ENCODE data around the gene C16orf89.

Gene C16orf89

GRCh38 chr16:5028950-5029475 lies 36.7 kb downstream of the C16orf89 start (continued):
- TF ChIP-seq PATZ1 (CRISPR knock-in tag; IDR thresholded peaks at IDR 0.05; ENCODE audit: borderline replicate concordance) (no peak), ZNF70 (CRISPR knock-in tag; IDR thresholded peaks at IDR 0.05) (no peak), BACH2 (CRISPR knock-in tag; IDR thresholded peaks at IDR 0.05; ENCODE audit: borderline replicate concordance) (no peak), CSDC2 (CRISPR knock-in tag; IDR thresholded peaks at IDR 0.05) (no peak)

GRCh38 chr16:5027575-5028235 lies 38.1 kb downstream of the C16orf89 start:
- no peak for TF ChIP-seq RARB (CRISPR knock-in tag; IDR thresholded peaks at IDR 0.05)
- no peak for TF ChIP-seq SNAI2 (CRISPR knock-in tag; IDR thresholded peaks at IDR 0.05)
- no peak for TF ChIP-seq ZFP30 (CRISPR knock-in tag; IDR thresholded peaks at IDR 0.05)
- TF ChIP-seq POU6F1 (CRISPR knock-in tag; IDR thresholded peaks at IDR 0.05; ENCODE audit: borderline replicate concordance, low read depth): no peak
- TF ChIP-seq ZC3H10 (CRISPR knock-in tag; IDR thresholded peaks at IDR 0.05): no peak
- no peak for TF ChIP-seq ESRRG (CRISPR knock-in tag; IDR thresholded peaks at IDR 0.05)
- no peak for TF ChIP-seq PATZ1 (CRISPR knock-in tag; IDR thresholded peaks at IDR 0.05; ENCODE audit: borderline replicate concordance)
- TF ChIP-seq PPARA (CRISPR knock-in tag; IDR thresholded peaks at IDR 0.05; ENCODE audit: borderline replicate concordance): no peak
- TF ChIP-seq CSRNP3 (CRISPR knock-in tag; IDR thresholded peaks at IDR 0.05): no peak
- no peak for TF ChIP-seq BACH2 (CRISPR knock-in tag; IDR thresholded peaks at IDR 0.05; ENCODE audit: borderline replicate concordance)
- no peak for TF ChIP-seq ARNTL (CRISPR knock-in tag; IDR thresholded peaks at IDR 0.05; ENCODE audit: borderline replicate concordance, low read depth)
- TF ChIP-seq OSR1 (CRISPR knock-in tag; IDR thresholded peaks at IDR 0.05): no peak
- TF ChIP-seq GLIS3 (CRISPR knock-in tag; IDR thresholded peaks at IDR 0.05): no peak
- TF ChIP-seq TOX (CRISPR knock-in tag; IDR thresholded peaks at IDR 0.05; ENCODE audit: borderline replicate concordance): no peak
- TF ChIP-seq TSHZ2 (CRISPR knock-in tag; IDR thresholded peaks at IDR 0.05): no peak
- no peak for TF ChIP-seq TCF4 (CRISPR knock-in tag; IDR thresholded peaks at IDR 0.05; ENCODE audit: borderline replicate concordance)
- no peak for TF ChIP-seq ZNF70 (CRISPR knock-in tag; IDR thresholded peaks at IDR 0.05)
- no peak for TF ChIP-seq CSDC2 (CRISPR knock-in tag; IDR thresholded peaks at IDR 0.05)
- no peak for TF ChIP-seq ZFP3 (CRISPR knock-in tag; IDR thresholded peaks at IDR 0.05)
- ATAC-seq: no peak

GRCh38 chr16:5027086-5027485 lies 38.7 kb downstream of the C16orf89 start:
- ATAC-seq: no peak
- TF ChIP-seq PATZ1 (CRISPR knock-in tag; IDR thresholded peaks at IDR 0.05; ENCODE audit: borderline replicate concordance) (no peak), ISL1 (CRISPR knock-in tag; IDR thresholded peaks at IDR 0.05) (no peak), ZFP3 (CRISPR knock-in tag; IDR thresholded peaks at IDR 0.05) (no peak), ZNF565 (CRISPR knock-in tag; conservative IDR thresholded peaks at IDR 0.05; ENCODE audit: low read depth) (no peak), CREB5 (CRISPR knock-in tag; IDR thresholded peaks at IDR 0.05; ENCODE audit: low read depth) (no peak), TOX (CRISPR knock-in tag; IDR thresholded peaks at IDR 0.05; ENCODE audit: borderline replicate concordance) (no peak), PPARA (CRISPR knock-in tag; IDR thresholded peaks at IDR 0.05; ENCODE audit: borderline replicate concordance) (no peak), ZNF70 (CRISPR knock-in tag; IDR thresholded peaks at IDR 0.05) (no peak), BACH2 (CRISPR knock-in tag; IDR thresholded peaks at IDR 0.05; ENCODE audit: borderline replicate concordance) (no peak), CSDC2 (CRISPR knock-in tag; IDR thresholded peaks at IDR 0.05) (no peak), GLIS3 (CRISPR knock-in tag; IDR thresholded peaks at IDR 0.05) (no peak), ZC3H10 (CRISPR knock-in tag; IDR thresholded peaks at IDR 0.05) (no peak), SNAI2 (CRISPR knock-in tag; IDR thresholded peaks at IDR 0.05) (no peak)
